Thymus (tissue), 11 donors: ENCODE results near the gene SASH1. TPM values are rescaled to one million over a fixed set of nuclear protein-coding genes. Genes with fewer than 3 reads are reported as not detected.
"Not testable (repeated sequence)": the region's sequence is repeated elsewhere in the genome, so short reads cannot be mapped to it uniquely, and the experiment has no call there.

Experiments
- DNase-seq, 9 donors: peaks; one replicate each; pipeline ENCODE4 v3.0.0-alpha.2; 2013; ENCODE audit warnings: low spot score in 9 of 9, low read depth in 6 of 9, missing footprints in 1 of 9
- H3K27ac ChIP-seq, 2 donors: one replicate each; pipeline ENCODE4 v1.5.1; 2013; ENCODE audit warnings: control low read depth in 1 of 2, low read depth in 1 of 2, low read length in 1 of 2, mild to moderate bottlenecking in 1 of 2, moderate library complexity in 1 of 2
- H3K27me3 ChIP-seq, 2 donors: one replicate each; pipeline ENCODE4 v1.5.1; 2013; ENCODE audit warnings: low read length in 1 of 2; ENCODE audit not compliant: control insufficient read depth in 2 of 2, insufficient read depth in 1 of 2
- H3K36me3 ChIP-seq, 2 donors: one replicate each; pipeline ENCODE4 v1.5.1; 2013; ENCODE audit warnings: low read length in 1 of 2, mild to moderate bottlenecking in 1 of 2, moderate library complexity in 1 of 2; ENCODE audit not compliant: control insufficient read depth in 2 of 2, insufficient read depth in 2 of 2
- H3K4me1 ChIP-seq, 2 donors: one replicate each; pipeline ENCODE4 v1.5.1; 2013; ENCODE audit warnings: low read length in 2 of 2; ENCODE audit not compliant: control insufficient read depth in 2 of 2, insufficient read depth in 2 of 2
- H3K4me3 ChIP-seq, 2 donors: one replicate each; pipeline ENCODE4 v1.5.1; 2013; ENCODE audit warnings: low read length in 2 of 2, control low read depth in 1 of 2, mild to moderate bottlenecking in 1 of 2
- H3K9me3 ChIP-seq, 2 donors: one replicate each; pipeline ENCODE4 v1.5.1; 2013; ENCODE audit warnings: low read length in 1 of 2, mild to moderate bottlenecking in 1 of 2; ENCODE audit not compliant: control insufficient read depth in 2 of 2, insufficient read depth in 1 of 2
- WGBS: extraction: QIAGEN DNeasy Blood & Tissue Kit; methylation state at CpG from one replicate; pipeline ENCODE4 v1.1.7; 2013; 5-methylcytosine and 5-hydroxymethylcytosine counted together
- polyA plus RNA-seq: library from polyadenylated mRNA; stranded (reverse); fragments of 200-250 nt; gene quantifications from one replicate; pipeline ENCODE4 v1.2.3, GENCODE V29; 2013
- total RNA-seq: library from RNA; stranded (reverse); fragments of 120-200 nt; gene quantifications from one replicate; pipeline ENCODE4 v1.2.4, GENCODE V29; 2013
- donor health status: healthy.

The SASH1 gene
- total and polyA plus RNA-seq, 2 donors = 3.7 to 7.0 TPM

DNA sequence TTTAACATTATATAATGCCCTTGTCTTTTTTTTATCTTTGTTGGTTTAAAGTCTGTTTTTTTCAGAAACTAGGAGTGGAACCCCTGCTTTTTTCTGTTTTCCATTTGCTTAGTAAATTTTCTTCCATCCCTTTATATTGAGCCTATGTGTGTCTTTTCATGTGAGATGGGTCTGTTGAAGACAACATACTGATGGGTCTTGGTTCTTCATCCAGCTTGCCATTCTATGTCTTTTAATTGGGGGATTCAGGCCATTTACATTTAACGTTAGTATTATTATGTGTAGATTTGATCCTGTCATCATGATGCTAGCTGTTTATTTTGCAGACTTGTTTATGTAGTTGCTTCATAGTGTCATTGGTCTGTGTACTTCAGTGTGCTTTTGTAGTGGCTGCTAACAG is 243.0 kb downstream of the SASH1 start:
- H3K4me3 ChIP-seq, H3K27me3 ChIP-seq, H3K27ac ChIP-seq, DNase-seq, H3K9me3 ChIP-seq, H3K4me1 ChIP-seq, H3K36me3 ChIP-seq: not testable (repeated sequence)
- WGBS = 96% methylated on average over 1 of the region's 1 CpG

DNA sequence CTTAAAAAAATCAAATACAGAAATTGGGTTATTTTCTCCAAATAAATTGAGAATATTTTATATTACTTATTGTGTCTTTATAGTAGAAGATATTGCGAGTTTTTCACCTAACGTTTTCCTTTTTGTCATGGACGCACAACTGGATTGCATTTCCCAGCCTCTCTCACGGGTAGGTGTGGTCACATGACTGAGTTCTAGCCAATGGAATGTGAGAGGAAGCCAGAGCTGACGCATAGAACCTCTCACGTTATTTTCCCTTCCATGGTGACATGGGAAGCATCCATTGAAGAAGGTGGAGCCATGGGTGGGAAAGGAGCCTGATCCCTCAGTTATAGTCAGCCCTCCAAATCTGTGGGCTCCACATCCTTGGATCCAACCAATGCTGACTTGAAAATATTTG is 248.2 kb downstream of the SASH1 start:
- H3K27ac ChIP-seq = no peak overlapping the region
- 97% methylated on average over 6 of the region's 6 CpGs for WGBS
- peaks cover 0 to 6% of the 10 kb centered on the region in 2 donors for H3K9me3 ChIP-seq
- no peaks in the 10 kb centered on the region for H3K36me3 ChIP-seq
- H3K27me3 ChIP-seq = no peaks in the 10 kb centered on the region
- no peak overlapping the region for H3K4me3 ChIP-seq
- no peak for DNase-seq
- H3K4me1 ChIP-seq = no peaks in the 10 kb centered on the region

DNA sequence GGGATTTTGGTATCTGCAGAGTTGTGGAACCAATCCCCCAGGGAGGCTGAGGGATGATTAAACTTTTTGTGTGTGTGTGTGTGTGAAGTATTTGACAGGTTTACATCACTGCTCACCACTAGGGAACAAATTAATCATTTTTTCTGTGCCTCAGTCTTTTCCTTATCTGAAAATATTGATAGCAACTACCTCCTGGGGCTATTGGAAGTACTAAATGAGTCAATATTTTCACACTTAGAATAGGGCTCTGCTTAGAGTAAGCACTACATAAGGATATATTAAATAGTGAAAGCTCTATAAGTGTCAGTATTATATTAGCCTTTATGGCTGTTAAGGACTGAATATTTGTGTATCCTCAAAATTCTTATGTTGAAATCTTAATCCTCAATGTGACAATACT is 249.0 kb downstream of the SASH1 start:
- Histone ChIP-seq H3K27ac (no peak overlapping the region), H3K27me3 (no peaks in the 10 kb centered on the region), H3K36me3 (no peaks in the 10 kb centered on the region), H3K4me3 (no peak overlapping the region), H3K4me1 (no peaks in the 10 kb centered on the region), H3K9me3 (peaks cover 0 to 6% of the 10 kb centered on the region in 2 donors)
- no peak for DNase-seq

DNA sequence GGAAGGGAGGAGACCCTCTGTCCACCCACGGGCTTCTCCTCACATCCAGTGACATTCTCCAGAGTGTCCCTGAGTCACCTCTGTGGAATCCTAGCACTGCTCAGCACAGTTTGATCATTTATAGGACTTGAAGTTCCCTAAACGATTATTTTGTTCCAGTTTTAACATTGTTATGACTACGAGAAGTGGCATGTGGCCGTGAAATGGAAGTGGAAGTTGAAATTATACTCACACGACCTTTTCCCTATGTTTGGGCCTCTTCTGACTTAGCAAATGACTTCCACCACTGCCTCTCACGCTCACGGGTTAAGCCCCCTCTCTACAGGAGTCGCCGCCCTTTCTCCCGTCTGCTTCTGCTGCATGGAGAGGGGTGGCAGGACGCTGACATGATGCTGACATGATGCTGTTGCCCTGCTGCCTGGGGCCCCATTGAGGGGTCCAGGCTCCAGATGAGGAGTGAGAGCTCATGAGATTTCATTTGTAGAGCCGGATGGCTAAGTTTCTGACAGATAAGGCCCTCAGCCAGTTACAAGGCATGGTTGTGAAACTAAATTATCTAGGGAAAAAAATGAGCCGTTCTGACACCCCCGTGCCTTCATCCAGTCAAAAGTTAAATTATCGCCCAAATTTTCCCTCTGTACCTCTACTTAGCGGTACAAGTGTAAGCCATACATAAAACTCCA is 250.6 kb downstream of the SASH1 start:
- no peak for DNase-seq
- H3K4me1 ChIP-seq = no peaks in the 10 kb centered on the region
- no peaks in the 10 kb centered on the region for H3K27me3 ChIP-seq
- H3K36me3 ChIP-seq = no peaks in the 10 kb centered on the region
- H3K9me3 ChIP-seq = peaks cover 0 to 2% of the 10 kb centered on the region in 2 donors
- H3K4me3 ChIP-seq = no peak overlapping the region
- WGBS = 94% methylated on average over 16 of the region's 16 CpGs
- H3K27ac ChIP-seq = peak overlapping the region in 1 of 2 donors; percentile 0

DNA sequence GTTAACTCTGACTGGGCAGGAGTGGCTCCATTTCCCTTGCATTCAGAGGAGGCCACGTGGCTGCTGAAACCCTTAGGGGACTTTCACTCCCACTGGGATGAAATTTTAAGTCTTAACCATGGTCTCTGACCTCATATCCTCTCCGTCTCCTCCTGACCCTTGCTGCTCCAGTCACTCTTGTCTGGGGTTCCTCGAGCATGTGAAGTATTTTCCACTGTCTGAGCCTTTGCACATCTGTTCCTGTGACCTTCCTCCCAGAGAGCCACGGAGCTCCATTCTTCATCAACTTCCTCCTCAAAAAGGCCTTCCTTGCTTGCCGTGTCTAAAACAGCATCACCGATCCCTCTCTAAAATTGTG is 251.2 kb downstream of the SASH1 start:
- DNase-seq = no peak
- Histone ChIP-seq H3K27me3 (no peaks in the 10 kb centered on the region), H3K27ac (no peak overlapping the region), H3K4me1 (no peaks in the 10 kb centered on the region), H3K4me3 (no peak overlapping the region), H3K9me3 (peaks cover 0 to 2% of the 10 kb centered on the region in 2 donors), H3K36me3 (no peaks in the 10 kb centered on the region)
- WGBS = 88% methylated on average over 6 of the region's 6 CpGs

DNA sequence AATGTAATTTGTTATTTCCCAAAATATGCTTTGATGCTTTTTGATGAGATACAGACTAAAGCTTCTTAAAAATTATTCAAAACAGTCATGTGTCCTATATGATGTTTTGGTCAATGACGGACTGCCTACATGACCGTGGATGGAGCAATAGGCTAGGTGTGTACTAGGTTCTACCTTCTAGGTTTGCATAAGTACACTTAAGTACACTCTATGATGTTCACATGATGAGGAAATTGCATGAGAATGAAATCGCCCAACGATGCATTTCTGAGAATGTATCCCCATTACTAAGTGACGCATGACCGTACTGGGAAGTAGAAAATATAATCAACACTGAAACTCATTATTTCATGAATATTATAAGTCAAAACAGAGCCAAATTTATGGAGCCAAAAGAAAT is 252.9 kb downstream of the SASH1 start:
- DNase-seq = no peak
- H3K9me3 ChIP-seq = no peaks in the 10 kb centered on the region
- 97% methylated on average over 6 of the region's 6 CpGs for WGBS

DNA sequence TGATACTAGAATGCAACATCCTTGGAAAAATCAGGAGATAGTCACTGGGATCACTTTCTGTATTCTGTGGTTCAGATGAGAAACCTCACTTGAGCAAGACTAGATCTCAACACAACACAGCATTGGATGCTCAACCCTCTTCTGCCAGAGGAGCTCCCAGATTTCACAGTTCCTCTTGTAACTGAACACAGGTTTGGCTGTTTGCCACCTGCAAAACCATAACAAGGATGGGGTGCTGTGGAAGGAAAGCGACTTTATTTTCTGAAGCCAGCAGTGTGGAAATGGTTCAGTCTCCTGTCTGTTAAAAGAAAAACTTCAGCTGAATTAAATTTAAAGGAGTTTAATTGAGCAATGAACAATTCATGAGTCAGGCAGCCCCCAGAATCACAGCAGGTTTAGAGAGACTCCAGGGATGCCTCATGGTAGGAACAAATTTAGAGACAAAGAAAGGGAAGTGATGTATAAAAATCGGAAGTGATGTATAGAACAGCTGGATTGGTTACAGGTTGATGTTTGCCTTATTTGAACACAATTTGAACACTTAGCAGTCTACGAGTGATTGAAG is 254.3 kb downstream of the SASH1 start:
- 65% methylated on average over 3 of the region's 3 CpGs for WGBS
- no peak overlapping the region for H3K27ac ChIP-seq

More for the DNA sequence above, 252.9 kb downstream of the SASH1 start:
- Histone ChIP-seq H3K36me3 (no peaks in the 10 kb centered on the region), H3K4me3 (no peak overlapping the region), H3K4me1 (no peaks in the 10 kb centered on the region), H3K27ac (no peak overlapping the region), H3K27me3 (no peaks in the 10 kb centered on the region)

DNA sequence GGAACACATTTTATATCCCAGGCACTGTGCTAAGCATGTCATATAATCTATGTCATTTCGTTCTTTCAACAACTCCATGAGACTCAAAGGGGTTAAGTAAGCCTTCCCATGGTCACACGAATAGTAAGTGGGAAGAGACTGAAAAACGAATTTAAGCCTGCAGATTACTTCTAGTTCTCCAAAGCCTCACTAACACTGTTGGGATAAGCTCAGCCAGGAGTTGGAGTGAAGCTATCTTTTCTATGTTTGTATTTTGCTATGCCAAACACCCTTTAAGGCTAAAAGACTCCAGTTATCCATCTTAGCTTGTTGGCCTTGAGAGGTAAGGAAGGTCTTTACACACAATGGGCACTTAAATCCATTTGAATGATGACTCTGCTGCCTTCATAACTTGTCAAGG is 256.1 kb downstream of the SASH1 start:
- Histone ChIP-seq H3K4me1 (no peaks in the 10 kb centered on the region), H3K27me3 (no peaks in the 10 kb centered on the region), H3K27ac (no peak overlapping the region), H3K4me3 (no peak overlapping the region), H3K9me3 (peaks cover 0 to 4% of the 10 kb centered on the region in 2 donors), H3K36me3 (no peaks in the 10 kb centered on the region)
- WGBS = 92% methylated on average over 3 of the region's 3 CpGs
- DNase-seq = no peak

More for the DNA sequence above, 254.3 kb downstream of the SASH1 start:
- no peaks in the 10 kb centered on the region for H3K27me3 ChIP-seq
- no peaks in the 10 kb centered on the region for H3K36me3 ChIP-seq
- H3K9me3 ChIP-seq = peaks cover 0 to 2% of the 10 kb centered on the region in 2 donors
- no peak overlapping the region for H3K4me3 ChIP-seq
- H3K4me1 ChIP-seq = no peaks in the 10 kb centered on the region
- DNase-seq = no peak

DNA sequence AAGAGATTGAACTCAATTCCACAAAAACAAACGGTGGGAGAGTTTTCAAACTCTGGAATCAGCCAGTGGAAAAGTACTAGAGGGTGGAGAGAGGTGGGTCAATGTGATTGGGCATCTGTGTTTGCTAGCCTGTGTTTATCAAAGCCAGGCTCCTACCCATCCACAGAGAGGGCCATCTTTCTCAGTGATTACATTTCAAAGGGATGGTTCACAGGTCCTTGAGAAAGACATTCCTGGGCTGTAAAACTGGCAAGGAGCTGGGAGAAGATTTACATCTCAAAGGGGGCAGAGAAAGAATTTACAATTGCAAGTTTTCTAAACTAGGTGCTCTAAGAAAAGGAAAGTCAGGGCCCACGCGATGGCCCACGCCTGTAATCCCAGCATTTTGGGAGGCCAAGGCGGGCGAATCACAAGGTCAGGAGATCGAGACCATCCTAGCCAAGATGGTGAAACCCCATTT is 257.4 kb downstream of the SASH1 start:
- no peaks in the 10 kb centered on the region for H3K4me1 ChIP-seq
- H3K36me3 ChIP-seq = no peaks in the 10 kb centered on the region
- H3K27me3 ChIP-seq = no peaks in the 10 kb centered on the region
- DNase-seq = no peak
- no peak overlapping the region for H3K4me3 ChIP-seq
- peaks cover 0 to 4% of the 10 kb centered on the region in 2 donors for H3K9me3 ChIP-seq
- WGBS = 96% methylated on average over 7 of the region's 7 CpGs
- H3K27ac ChIP-seq = no peak overlapping the region
